IMR-90 (cell line): ENCODE measurements around the gene ARHGAP15. TPM values are rescaled to one million over a fixed set of nuclear protein-coding genes. Genes with fewer than 3 reads are reported as not detected.

ENCODE experiments used
- ATAC-seq: fragments of 200-7000 bp; cut with Tn5 transposase; 2 replicates; pipeline ENCODE4 v1.9.1; 2020; ENCODE audit warnings: low read depth, mild to moderate bottlenecking, moderate library complexity
- BruUV-seq: library from RNA; stranded (reverse); fragments of 400-500 nt; replicated peaks from 2 replicates; lab custom pipeline; 2021; lab: Mats Ljungman, UMichigan
- CTCF ChIA-PET: fragments of 300-600 bp; formaldehyde crosslinking; extraction: SDS; loops from one replicate; lab custom pipeline; 2021; ENCODE audit warnings: antibody characterized with exemption; lab: Yijun Ruan, JAX
- POLR2A ChIA-PET: fragments of 300-600 bp; sonication (Branson Sonifier 250); formaldehyde crosslinking; loops from one replicate; lab custom pipeline; 2022; ENCODE audit warnings: antibody characterized with exemption; ENCODE audit not compliant: unreplicated experiment; lab: Charles Lee
- DNase-seq: peaks from one replicate; pipeline ENCODE4 v3.0.0; 2013
- H2AFZ ChIP-seq: replicated peaks from 2 replicates; pipeline ENCODE3; 2013; ENCODE audit warnings: low read length, mild to moderate bottlenecking; ENCODE audit not compliant: poor library complexity
- H2AK5ac ChIP-seq: 2 replicates; pipeline ENCODE4 v1.6.1; 2013; ENCODE audit warnings: low read depth, low read length, inconsistent platforms
- H2AK9ac ChIP-seq: replicated peaks from 2 replicates; pipeline ENCODE3; 2013; ENCODE audit warnings: mild to moderate bottlenecking, low read depth, low read length, moderate library complexity; ENCODE audit not compliant: poor library complexity
- H2BK120ac ChIP-seq: 2 replicates; pipeline ENCODE4 v1.6.1; 2013; ENCODE audit warnings: low read depth, low read length, inconsistent platforms
- H2BK15ac ChIP-seq: 3 replicates; pipeline ENCODE4 v1.6.1; 2013; ENCODE audit warnings: low read depth, low read length, inconsistent platforms
- H2BK20ac ChIP-seq: 2 replicates; pipeline ENCODE4 v1.6.1; 2013; ENCODE audit warnings: low read depth, mild to moderate bottlenecking, inconsistent platforms, low read length, moderate library complexity
- H2BK5ac ChIP-seq: 2 replicates; pipeline ENCODE4 v1.6.1; 2013; ENCODE audit warnings: mild to moderate bottlenecking, low read depth, low read length, inconsistent platforms; ENCODE audit not compliant: poor library complexity, severe bottlenecking
- H3K14ac ChIP-seq: replicated peaks from 2 replicates; pipeline ENCODE4 v1.6.1; 2013; ENCODE audit warnings: low read depth, low read length, inconsistent platforms
- H3K18ac ChIP-seq: 2 replicates; pipeline ENCODE4 v1.6.1; 2013; ENCODE audit warnings: low read depth, low read length, control low read depth
- H3K23ac ChIP-seq: 2 replicates; pipeline ENCODE4 v1.6.1; 2013; ENCODE audit warnings: low read depth, low read length, inconsistent platforms
- H3K27ac ChIP-seq: 2 replicates; pipeline ENCODE4 v1.5.1; 2013; ENCODE audit warnings: mild to moderate bottlenecking, control low read depth, low read length; ENCODE audit not compliant: insufficient read depth
- H3K27me3 ChIP-seq: 2 replicates; pipeline ENCODE4 v1.6.1; 2013; ENCODE audit warnings: low read length; ENCODE audit not compliant: control insufficient read depth, insufficient read depth
- H3K36me3 ChIP-seq: 2 replicates; pipeline ENCODE4 v1.6.1; 2013; ENCODE audit warnings: low read length, mixed read lengths; ENCODE audit not compliant: control insufficient read depth, insufficient read depth
- H3K4ac ChIP-seq: 2 replicates; pipeline ENCODE4 v1.6.1; 2013; ENCODE audit warnings: low read depth, low read length, inconsistent platforms
- H3K4me1 ChIP-seq: 2 replicates; pipeline ENCODE4 v1.6.1; 2013; ENCODE audit warnings: low read length, mixed read lengths; ENCODE audit not compliant: control insufficient read depth, insufficient read depth
- H3K4me2 ChIP-seq: 2 replicates; pipeline ENCODE4 v1.6.1; 2013; ENCODE audit warnings: low read depth, mild to moderate bottlenecking, control low read depth, low read length, moderate library complexity
- H3K4me3 ChIP-seq: 2 replicates; pipeline ENCODE4 v1.5.1; 2013; ENCODE audit warnings: low read depth, mild to moderate bottlenecking, control low read depth, low read length, moderate library complexity; ENCODE audit not compliant: insufficient read depth
- H3K56ac ChIP-seq: 2 replicates; pipeline ENCODE4 v1.6.1; 2013; ENCODE audit warnings: low read length, inconsistent platforms; ENCODE audit not compliant: insufficient read depth; ENCODE audit errors: extremely low read depth
- H3K79me1 ChIP-seq, 2 experiments: 2 replicates each; pipeline ENCODE4 v1.6.1; 2013; ENCODE audit warnings: low read length in 2 of 2, inconsistent platforms in 1 of 2, low read depth in 1 of 2
- H3K9ac ChIP-seq: 2 replicates; pipeline ENCODE4 v1.6.1; 2013; ENCODE audit warnings: low read depth, low read length, control low read depth
- H3K9me1 ChIP-seq: 2 replicates; pipeline ENCODE4 v1.6.1; 2013; ENCODE audit warnings: low read length, inconsistent platforms; ENCODE audit not compliant: insufficient read depth
- H3K9me3 ChIP-seq: 2 replicates; pipeline ENCODE4 v1.6.1; 2013; ENCODE audit warnings: low read length; ENCODE audit not compliant: control insufficient read depth, insufficient read depth
- H4K20me1 ChIP-seq: 2 replicates; pipeline ENCODE4 v1.6.1; 2013; ENCODE audit warnings: low read length, inconsistent platforms; ENCODE audit not compliant: insufficient read depth
- H4K5ac ChIP-seq: 2 replicates; pipeline ENCODE4 v1.6.1; 2013; ENCODE audit warnings: mild to moderate bottlenecking, low read depth, low read length, control low read depth
- H4K8ac ChIP-seq, 2 experiments: 2 replicates each; pipeline ENCODE4 v1.6.1; 2013; ENCODE audit warnings: low read depth in 2 of 2, low read length in 2 of 2, control low read depth in 1 of 2, inconsistent platforms in 1 of 2
- H4K91ac ChIP-seq: 2 replicates; pipeline ENCODE4 v1.6.1; 2013; ENCODE audit warnings: low read depth, low read length, inconsistent platforms; ENCODE audit not compliant: insufficient read depth
- BHLHE40 ChIP-seq: fragments of 150-350 bp; IDR thresholded peaks from 2 replicates; pipeline ENCODE4 v1.6.1; 2016; ENCODE audit warnings: mild to moderate bottlenecking, low read depth, low read length
- CEBPB ChIP-seq: IDR thresholded peaks from 2 replicates; pipeline ENCODE4 v1.6.1; 2012; ENCODE audit warnings: low read depth, low read length, improper control_type of control experiment
- CHD1 ChIP-seq: IDR thresholded peaks from 2 replicates; pipeline ENCODE4 v1.6.1; 2012; ENCODE audit warnings: low read depth, low read length, improper control_type of control experiment
- CTCF ChIP-seq: conservative IDR thresholded peaks from 2 replicates; pipeline ENCODE4 v1.5.1; 2012; ENCODE audit warnings: mild to moderate bottlenecking, low read depth, low read length, improper control_type of control experiment
- ELK1 ChIP-seq: fragments of 150-350 bp; IDR thresholded peaks from 2 replicates; pipeline ENCODE4 v1.6.1; 2016; ENCODE audit warnings: low read depth, mild to moderate bottlenecking, low read length, moderate library complexity, borderline replicate concordance
- MAFK ChIP-seq: IDR thresholded peaks from 2 replicates; pipeline ENCODE4 v1.6.1; 2012; ENCODE audit warnings: low read depth, low read length, improper control_type of control experiment
- MAZ ChIP-seq: IDR thresholded peaks from 2 replicates; pipeline ENCODE4 v1.6.1; 2012; ENCODE audit warnings: low read depth, mild to moderate bottlenecking, low read length, improper control_type of control experiment, moderate library complexity, borderline replicate concordance
- NFE2L2 ChIP-seq: fragments of 150-350 bp; IDR thresholded peaks from 2 replicates; pipeline ENCODE4 v1.6.1; 2016; ENCODE audit warnings: low read depth, mild to moderate bottlenecking, low read length
- POLR2A ChIP-seq: IDR thresholded peaks from 2 replicates; pipeline ENCODE4 v1.6.1; 2012; ENCODE audit warnings: mild to moderate bottlenecking, low read depth, low read length
- RAD21 ChIP-seq: IDR thresholded peaks from 2 replicates; pipeline ENCODE4 v1.6.1; 2012; ENCODE audit warnings: low read length, improper control_type of control experiment
- RCOR1 ChIP-seq: IDR thresholded peaks from 2 replicates; pipeline ENCODE4 v1.6.1; 2012; ENCODE audit warnings: mild to moderate bottlenecking, low read length, improper control_type of control experiment; ENCODE audit not compliant: insufficient replicate concordance
- RFX5 ChIP-seq: IDR thresholded peaks from 2 replicates; pipeline ENCODE4 v1.8.0; 2012; ENCODE audit warnings: low read depth, mild to moderate bottlenecking, low read length, moderate library complexity
- SMC3 ChIP-seq: fragments of 150-350 bp; IDR thresholded peaks from 2 replicates; pipeline ENCODE4 v1.6.1; 2016; ENCODE audit warnings: low read depth, mild to moderate bottlenecking, antibody characterized with exemption, low read length, moderate library complexity
- USF2 ChIP-seq: fragments of 150-350 bp; IDR thresholded peaks from 2 replicates; pipeline ENCODE4 v1.6.1; 2017; ENCODE audit warnings: mild to moderate bottlenecking, antibody characterized with exemption, low read length, low read depth
- WGBS, 2 experiments: methylation state at CpG; one replicate each; pipeline versions ENCODE4 v1.1.5 to v1.1.7; 2013; ENCODE audit warnings: missing lambda C conversion rate in 2 of 2; ENCODE audit not compliant: insufficient read length in 1 of 2; ENCODE audit errors: extremely low coverage in 2 of 2; 5-methylcytosine and 5-hydroxymethylcytosine counted together
- dilution Hi-C: fragments of 300-500 bp; cut with HindIII; formaldehyde crosslinking; loops from one replicate; pipeline ENCODE4 v1.14.3; 2018; ENCODE audit warnings: low sequenced_read_pairs; ENCODE audit not compliant: unreplicated experiment
- in situ Hi-C: fragments of 300-500 bp; cut with MboI; formaldehyde crosslinking; loops from 3 replicates; pipeline ENCODE4 v1.14.3; 2019; ENCODE audit warnings: low sequenced_read_pairs, inconsistent platforms, mixed read lengths
- intact Hi-C: fragments of 100-400 bp; cut with micrococcal nuclease; formaldehyde crosslinking; loops from 2 replicates; pipeline ENCODE4 v1.10.0; 2022
- polyA plus RNA-seq, 3 experiments: library from polyadenylated mRNA; depleted of rRNA; stranded (reverse); fragments of >200 nt; gene quantifications; 2 replicates each; pipeline ENCODE4 v1.2.3, GENCODE V29; 2012; ENCODE audit warnings: low replicate concordance in 1 of 3
- total RNA-seq: library from RNA; depleted of rRNA; stranded (reverse); fragments of >200 nt; gene quantifications from 2 replicates; pipeline ENCODE4 v1.2.3, GENCODE V29; 2012

ARHGAP15 gene
- total and polyA plus RNA-seq, 2 of the 4 experiments (the other 2 are of a cell fraction), result not detected

GRCh38 chr2:143529118-143529720 lies 400.0 kb downstream of the ARHGAP15 start:
- dilution Hi-C loops, result no loop called here

More at GRCh38 chr2:143529118-143529720, 400.0 kb downstream of the ARHGAP15 start:
- H3K9me1 ChIP-seq, result no peaks in the 10 kb centered on the region
- no peak overlapping the region for H4K5ac ChIP-seq
- no peak overlapping the region for H3K56ac ChIP-seq
- no peak overlapping the region for H2AK9ac ChIP-seq
- in situ Hi-C loops, result no loop called here
- H3K18ac ChIP-seq, result no peak overlapping the region
- H2BK120ac ChIP-seq, result no peak overlapping the region
- H4K20me1 ChIP-seq, result no peaks in the 10 kb centered on the region
- intact Hi-C loops, result loop anchor here (2.0 kb wide), 1 partner anchor 54 kb away; no protein-coding TSS in a partner anchor
- no peak overlapping the region for H2AK5ac ChIP-seq
- no peak overlapping the region for H3K23ac ChIP-seq
- no peaks in the 10 kb centered on the region for H3K27me3 ChIP-seq
- H3K27ac ChIP-seq, result no peak overlapping the region
- no peak overlapping the region for H4K91ac ChIP-seq
- no peak overlapping the region for H3K4ac ChIP-seq
- H2BK15ac ChIP-seq, result no peak overlapping the region
- no TSS peak for BruUV-seq
- H3K4me1 ChIP-seq, result peaks cover 4% of the 10 kb centered on the region
- ChIA-PET POLR2A (no interaction called here), CTCF (no interaction called here)
- DNase-seq, result no peak
- no peak overlapping the region for H2AFZ ChIP-seq
- no peak overlapping the region for H3K14ac ChIP-seq
- no peaks in the 10 kb centered on the region for H3K36me3 ChIP-seq
- H2BK20ac ChIP-seq, result no peak overlapping the region
- no peak for ATAC-seq
- no peaks in the 10 kb centered on the region for H3K9me3 ChIP-seq
- H2BK5ac ChIP-seq, result no peak overlapping the region
- H3K4me3 ChIP-seq, result no peak overlapping the region
- no peak overlapping the region for H3K4me2 ChIP-seq
- no peak overlapping the region for H3K9ac ChIP-seq
- WGBS, 2 experiments, result no CpG with 5 or more reads among the region's 1 CpG
- no peak overlapping the region for H4K8ac ChIP-seq
- no peak for TF ChIP-seq USF2
- TF ChIP-seq CHD1, result no peak
- no peak for TF ChIP-seq MAFK
- TF ChIP-seq BHLHE40, result no peak
- no peak for TF ChIP-seq MAZ
- TF ChIP-seq RFX5, result no peak
- no peak for TF ChIP-seq CEBPB
- TF ChIP-seq RCOR1, result no peak
- no peak for TF ChIP-seq NFE2L2
- no peak for TF ChIP-seq ELK1
- TF ChIP-seq RAD21, result no peak
- TF ChIP-seq POLR2A, result no peak
- no peak for TF ChIP-seq CTCF
- TF ChIP-seq SMC3, result no peak
- H3K79me1 ChIP-seq, result no peaks in the 10 kb centered on the region
